ENCODE data around the gene SLC29A2.

The SLC29A2 gene

DNA sequence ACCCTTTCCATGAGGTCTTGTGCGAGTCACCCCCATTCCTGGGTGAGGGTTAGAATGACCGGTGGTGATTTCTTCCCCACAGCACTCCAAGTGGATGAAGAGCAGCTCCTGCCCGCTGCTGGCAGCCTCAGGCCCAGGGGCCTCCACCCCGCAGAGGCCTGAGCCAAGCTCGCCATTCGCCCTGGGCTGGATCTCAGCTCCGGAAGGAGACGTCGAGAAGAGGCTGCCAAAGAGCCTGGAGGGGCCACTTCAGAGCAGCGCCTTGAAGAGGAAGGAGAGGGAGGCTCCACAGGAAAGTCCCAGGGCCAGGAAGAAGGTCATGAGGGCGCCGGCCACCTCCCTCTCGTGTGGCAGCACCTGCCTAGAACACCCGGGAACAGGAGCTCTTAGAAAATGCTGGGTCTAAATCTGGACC, 8.4 kb downstream of the SLC29A2 start (continued):
- no peak for TF ChIP-seq ZNF8 (CRISPR knock-in tag; IDR thresholded peaks at IDR 0.05)
- no peak for TF ChIP-seq RARB (CRISPR knock-in tag; IDR thresholded peaks at IDR 0.05)
- TF ChIP-seq ZFP30 (CRISPR knock-in tag; IDR thresholded peaks at IDR 0.05) = no peak

DNA sequence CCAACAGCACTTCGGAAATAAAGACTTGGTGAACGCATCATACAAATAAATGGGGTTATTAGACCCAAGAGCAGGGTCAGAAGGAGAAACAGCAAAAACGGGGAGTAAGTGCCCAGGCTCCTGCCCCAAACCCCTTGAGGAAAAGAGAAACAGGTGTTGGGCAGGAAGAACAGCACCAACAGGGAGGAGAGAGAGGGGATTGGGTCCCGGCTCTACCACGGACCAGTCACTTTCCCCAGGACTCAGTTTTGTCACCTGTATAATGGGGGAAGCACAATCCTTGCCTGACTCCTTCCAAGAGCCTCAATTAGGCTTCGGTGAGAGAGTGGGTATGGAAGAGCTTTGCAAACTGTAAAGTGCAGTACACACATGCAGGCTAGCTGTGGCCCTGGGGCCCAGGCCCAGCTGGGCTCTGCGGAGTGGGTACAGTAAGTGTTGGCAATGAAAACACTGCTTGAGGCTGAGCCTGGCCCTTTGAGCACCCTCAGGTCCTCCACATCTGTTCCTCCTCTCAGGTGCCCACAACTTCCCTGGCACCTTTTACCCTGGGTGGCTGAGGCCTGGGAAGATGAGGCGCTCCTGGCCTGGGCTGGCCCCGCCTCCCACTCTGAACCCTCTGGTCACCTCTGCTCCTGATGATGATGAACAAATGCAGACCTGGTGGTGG, 8.9 kb downstream of the SLC29A2 start:
- TF ChIP-seq ZNF8 (CRISPR knock-in tag; IDR thresholded peaks at IDR 0.05) = no peak
- no peak for TF ChIP-seq ZC3H10 (CRISPR knock-in tag; IDR thresholded peaks at IDR 0.05)
- no peak for TF ChIP-seq ZFP3 (CRISPR knock-in tag; IDR thresholded peaks at IDR 0.05)
- TF ChIP-seq, protein P1, sequence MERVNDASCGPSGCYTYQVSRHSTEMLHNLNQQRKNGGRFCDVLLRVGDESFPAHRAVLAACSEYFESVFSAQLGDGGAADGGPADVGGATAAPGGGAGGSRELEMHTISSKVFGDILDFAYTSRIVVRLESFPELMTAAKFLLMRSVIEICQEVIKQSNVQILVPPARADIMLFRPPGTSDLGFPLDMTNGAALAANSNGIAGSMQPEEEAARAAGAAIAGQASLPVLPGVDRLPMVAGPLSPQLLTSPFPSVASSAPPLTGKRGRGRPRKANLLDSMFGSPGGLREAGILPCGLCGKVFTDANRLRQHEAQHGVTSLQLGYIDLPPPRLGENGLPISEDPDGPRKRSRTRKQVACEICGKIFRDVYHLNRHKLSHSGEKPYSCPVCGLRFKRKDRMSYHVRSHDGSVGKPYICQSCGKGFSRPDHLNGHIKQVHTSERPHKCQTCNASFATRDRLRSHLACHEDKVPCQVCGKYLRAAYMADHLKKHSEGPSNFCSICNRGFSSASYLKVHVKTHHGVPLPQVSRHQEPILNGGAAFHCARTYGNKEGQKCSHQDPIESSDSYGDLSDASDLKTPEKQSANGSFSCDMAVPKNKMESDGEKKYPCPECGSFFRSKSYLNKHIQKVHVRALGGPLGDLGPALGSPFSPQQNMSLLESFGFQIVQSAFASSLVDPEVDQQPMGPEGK (CRISPR knock-in tag; IDR thresholded peaks at IDR 0.05; ENCODE audit: borderline replicate concordance) = no peak
- no peak for TF ChIP-seq PPARA (CRISPR knock-in tag; IDR thresholded peaks at IDR 0.05; ENCODE audit: borderline replicate concordance)
- no peak for TF ChIP-seq SNAI2 (CRISPR knock-in tag; IDR thresholded peaks at IDR 0.05)
- TF ChIP-seq, protein P2, sequence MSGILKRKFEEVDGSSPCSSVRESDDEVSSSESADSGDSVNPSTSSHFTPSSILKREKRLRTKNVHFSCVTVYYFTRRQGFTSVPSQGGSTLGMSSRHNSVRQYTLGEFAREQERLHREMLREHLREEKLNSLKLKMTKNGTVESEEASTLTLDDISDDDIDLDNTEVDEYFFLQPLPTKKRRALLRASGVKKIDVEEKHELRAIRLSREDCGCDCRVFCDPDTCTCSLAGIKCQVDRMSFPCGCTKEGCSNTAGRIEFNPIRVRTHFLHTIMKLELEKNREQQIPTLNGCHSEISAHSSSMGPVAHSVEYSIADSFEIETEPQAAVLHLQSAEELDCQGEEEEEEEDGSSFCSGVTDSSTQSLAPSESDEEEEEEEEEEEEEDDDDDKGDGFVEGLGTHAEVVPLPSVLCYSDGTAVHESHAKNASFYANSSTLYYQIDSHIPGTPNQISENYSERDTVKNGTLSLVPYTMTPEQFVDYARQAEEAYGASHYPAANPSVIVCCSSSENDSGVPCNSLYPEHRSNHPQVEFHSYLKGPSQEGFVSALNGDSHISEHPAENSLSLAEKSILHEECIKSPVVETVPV (CRISPR knock-in tag; IDR thresholded peaks at IDR 0.05) = no peak
- TF ChIP-seq BACH2 (CRISPR knock-in tag; IDR thresholded peaks at IDR 0.05; ENCODE audit: borderline replicate concordance) = no peak
- TF ChIP-seq, protein P3, sequence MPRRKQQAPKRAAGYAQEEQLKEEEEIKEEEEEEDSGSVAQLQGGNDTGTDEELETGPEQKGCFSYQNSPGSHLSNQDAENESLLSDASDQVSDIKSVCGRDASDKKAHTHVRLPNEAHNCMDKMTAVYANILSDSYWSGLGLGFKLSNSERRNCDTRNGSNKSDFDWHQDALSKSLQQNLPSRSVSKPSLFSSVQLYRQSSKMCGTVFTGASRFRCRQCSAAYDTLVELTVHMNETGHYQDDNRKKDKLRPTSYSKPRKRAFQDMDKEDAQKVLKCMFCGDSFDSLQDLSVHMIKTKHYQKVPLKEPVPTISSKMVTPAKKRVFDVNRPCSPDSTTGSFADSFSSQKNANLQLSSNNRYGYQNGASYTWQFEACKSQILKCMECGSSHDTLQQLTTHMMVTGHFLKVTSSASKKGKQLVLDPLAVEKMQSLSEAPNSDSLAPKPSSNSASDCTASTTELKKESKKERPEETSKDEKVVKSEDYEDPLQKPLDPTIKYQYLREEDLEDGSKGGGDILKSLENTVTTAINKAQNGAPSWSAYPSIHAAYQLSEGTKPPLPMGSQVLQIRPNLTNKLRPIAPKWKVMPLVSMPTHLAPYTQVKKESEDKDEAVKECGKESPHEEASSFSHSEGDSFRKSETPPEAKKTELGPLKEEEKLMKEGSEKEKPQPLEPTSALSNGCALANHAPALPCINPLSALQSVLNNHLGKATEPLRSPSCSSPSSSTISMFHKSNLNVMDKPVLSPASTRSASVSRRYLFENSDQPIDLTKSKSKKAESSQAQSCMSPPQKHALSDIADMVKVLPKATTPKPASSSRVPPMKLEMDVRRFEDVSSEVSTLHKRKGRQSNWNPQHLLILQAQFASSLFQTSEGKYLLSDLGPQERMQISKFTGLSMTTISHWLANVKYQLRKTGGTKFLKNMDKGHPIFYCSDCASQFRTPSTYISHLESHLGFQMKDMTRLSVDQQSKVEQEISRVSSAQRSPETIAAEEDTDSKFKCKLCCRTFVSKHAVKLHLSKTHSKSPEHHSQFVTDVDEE (CRISPR knock-in tag; IDR thresholded peaks at IDR 0.05) = no peak
- TF ChIP-seq RARB (CRISPR knock-in tag; IDR thresholded peaks at IDR 0.05) = no peak
- TF ChIP-seq ISL1 (CRISPR knock-in tag; IDR thresholded peaks at IDR 0.05) = no peak
- TF ChIP-seq OSR1 (CRISPR knock-in tag; IDR thresholded peaks at IDR 0.05) = no peak
- TF ChIP-seq, protein P4, sequence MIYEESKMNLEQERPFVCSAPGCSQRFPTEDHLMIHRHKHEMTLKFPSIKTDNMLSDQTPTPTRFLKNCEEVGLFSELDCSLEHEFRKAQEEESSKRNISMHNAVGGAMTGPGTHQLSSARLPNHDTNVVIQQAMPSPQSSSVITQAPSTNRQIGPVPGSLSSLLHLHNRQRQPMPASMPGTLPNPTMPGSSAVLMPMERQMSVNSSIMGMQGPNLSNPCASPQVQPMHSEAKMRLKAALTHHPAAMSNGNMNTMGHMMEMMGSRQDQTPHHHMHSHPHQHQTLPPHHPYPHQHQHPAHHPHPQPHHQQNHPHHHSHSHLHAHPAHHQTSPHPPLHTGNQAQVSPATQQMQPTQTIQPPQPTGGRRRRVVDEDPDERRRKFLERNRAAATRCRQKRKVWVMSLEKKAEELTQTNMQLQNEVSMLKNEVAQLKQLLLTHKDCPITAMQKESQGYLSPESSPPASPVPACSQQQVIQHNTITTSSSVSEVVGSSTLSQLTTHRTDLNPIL (CRISPR knock-in tag; IDR thresholded peaks at IDR 0.05; ENCODE audit: low read depth) = no peak
- no peak for TF ChIP-seq ARNTL (CRISPR knock-in tag; IDR thresholded peaks at IDR 0.05; ENCODE audit: borderline replicate concordance, low read depth)
- TF ChIP-seq ESRRG (CRISPR knock-in tag; IDR thresholded peaks at IDR 0.05) = no peak
- TF ChIP-seq CSDC2 (CRISPR knock-in tag; IDR thresholded peaks at IDR 0.05) = no peak
- no peak for ATAC-seq

DNA sequence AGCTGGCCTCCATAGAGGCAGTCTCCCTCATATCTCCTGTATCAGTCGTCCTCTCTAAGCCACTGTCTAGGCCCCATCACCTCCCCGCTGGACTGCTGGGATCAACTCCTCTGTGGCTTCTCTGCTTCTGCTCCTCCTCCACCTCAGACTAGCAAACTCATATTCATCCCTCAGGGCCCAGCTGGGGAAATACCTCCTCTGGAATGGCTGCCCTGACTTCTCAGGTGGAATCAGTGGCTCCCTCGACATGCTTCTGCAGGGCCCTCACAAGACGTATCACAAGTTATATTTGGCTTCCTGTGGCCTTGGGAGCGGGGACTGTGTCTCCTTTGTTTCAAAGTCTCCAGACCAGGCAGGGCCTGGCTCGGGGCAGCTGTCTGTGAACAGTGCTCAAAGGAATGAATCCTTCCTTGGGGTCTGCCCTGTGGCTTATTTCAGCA, 10.0 kb downstream of the SLC29A2 start:
- ATAC-seq = no peak
- no peak for TF ChIP-seq ZNF565 (CRISPR knock-in tag; conservative IDR thresholded peaks at IDR 0.05; ENCODE audit: low read depth)
- peak; percentile 88 for TF ChIP-seq ZFP3 (CRISPR knock-in tag; IDR thresholded peaks at IDR 0.05)

DNA sequence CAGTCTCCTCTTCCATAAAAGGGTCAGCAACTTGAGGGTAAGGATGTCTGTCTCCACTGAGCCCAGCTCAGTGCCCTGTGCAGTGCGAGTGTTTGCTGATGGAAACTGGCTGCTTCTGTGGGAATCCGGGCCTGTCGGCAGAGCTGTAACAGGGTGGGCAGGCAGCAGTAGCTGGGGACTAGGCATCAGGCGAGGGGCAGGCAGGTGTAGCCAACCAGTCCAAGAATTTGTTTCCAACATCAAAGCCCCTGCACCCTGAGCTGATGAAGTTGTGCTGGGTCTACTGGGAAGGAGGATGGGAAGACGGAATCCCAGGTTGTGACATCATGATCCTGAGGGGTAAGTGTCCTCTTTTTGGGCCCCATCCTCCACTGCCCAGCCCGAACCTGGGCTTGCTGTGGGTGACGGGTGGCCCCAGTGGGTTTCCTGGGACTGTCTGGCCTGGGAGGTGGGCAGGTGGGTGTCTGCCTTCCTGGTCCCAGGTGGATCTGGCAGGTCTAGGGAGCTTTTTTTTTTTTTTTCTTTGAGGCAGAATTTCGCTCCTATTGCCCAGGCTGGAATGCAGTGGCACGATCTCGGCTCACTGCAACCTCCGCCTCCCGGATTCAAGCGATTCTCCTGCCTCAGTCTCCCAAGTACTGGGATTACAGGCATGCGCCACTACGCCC, 11.0 kb downstream of the SLC29A2 start:
- ATAC-seq = no peak
- TF ChIP-seq ZC3H10 (CRISPR knock-in tag; IDR thresholded peaks at IDR 0.05) = no peak
- TF ChIP-seq, protein P1 (CRISPR knock-in tag; IDR thresholded peaks at IDR 0.05; ENCODE audit: borderline replicate concordance) = no peak
- no peak for TF ChIP-seq GLIS3 (CRISPR knock-in tag; IDR thresholded peaks at IDR 0.05)
- no peak for TF ChIP-seq OSR1 (CRISPR knock-in tag; IDR thresholded peaks at IDR 0.05)
- TF ChIP-seq SNAI2 (CRISPR knock-in tag; IDR thresholded peaks at IDR 0.05) = no peak
- no peak for TF ChIP-seq RARB (CRISPR knock-in tag; IDR thresholded peaks at IDR 0.05)
- TF ChIP-seq, protein P5, sequence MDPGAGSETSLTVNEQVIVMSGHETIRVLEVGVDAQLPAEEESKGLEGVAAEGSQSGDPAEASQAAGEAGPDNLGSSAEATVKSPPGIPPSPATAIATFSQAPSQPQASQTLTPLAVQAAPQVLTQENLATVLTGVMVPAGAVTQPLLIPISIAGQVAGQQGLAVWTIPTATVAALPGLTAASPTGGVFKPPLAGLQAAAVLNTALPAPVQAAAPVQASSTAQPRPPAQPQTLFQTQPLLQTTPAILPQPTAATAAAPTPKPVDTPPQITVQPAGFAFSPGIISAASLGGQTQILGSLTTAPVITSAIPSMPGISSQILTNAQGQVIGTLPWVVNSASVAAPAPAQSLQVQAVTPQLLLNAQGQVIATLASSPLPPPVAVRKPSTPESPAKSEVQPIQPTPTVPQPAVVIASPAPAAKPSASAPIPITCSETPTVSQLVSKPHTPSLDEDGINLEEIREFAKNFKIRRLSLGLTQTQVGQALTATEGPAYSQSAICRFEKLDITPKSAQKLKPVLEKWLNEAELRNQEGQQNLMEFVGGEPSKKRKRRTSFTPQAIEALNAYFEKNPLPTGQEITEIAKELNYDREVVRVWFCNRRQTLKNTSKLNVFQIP (CRISPR knock-in tag; IDR thresholded peaks at IDR 0.05; ENCODE audit: borderline replicate concordance, low read depth) = no peak
- no peak for TF ChIP-seq PPARA (CRISPR knock-in tag; IDR thresholded peaks at IDR 0.05; ENCODE audit: borderline replicate concordance)
